ENCODE measurements around the gene KCNJ6.

DNA sequence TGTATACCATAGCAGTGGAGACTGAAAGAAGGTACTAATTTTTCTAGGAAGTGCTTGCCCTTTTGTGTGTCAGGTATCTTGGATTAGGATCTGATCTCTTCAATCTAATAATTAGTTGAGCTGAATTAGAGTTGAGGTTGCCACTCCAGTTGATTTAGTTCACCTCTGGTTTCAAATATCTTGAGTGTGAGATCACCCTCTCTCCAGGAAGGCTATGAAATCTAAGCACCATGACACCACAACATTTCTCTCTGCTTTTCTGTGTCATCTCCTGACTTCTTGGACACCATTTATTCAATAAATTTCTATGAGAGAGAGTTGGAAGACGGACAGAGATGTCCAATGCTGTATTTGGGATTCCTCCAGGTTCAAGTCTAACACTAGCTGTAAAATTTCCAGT, 336.9 kb downstream of the KCNJ6 start:
- no peak for TF ChIP-seq EZH2 (IDR thresholded peaks at IDR 0.05; ENCODE audit: borderline replicate concordance, low read depth, low read length, poor library complexity, severe bottlenecking)
- TF ChIP-seq, protein P1, sequence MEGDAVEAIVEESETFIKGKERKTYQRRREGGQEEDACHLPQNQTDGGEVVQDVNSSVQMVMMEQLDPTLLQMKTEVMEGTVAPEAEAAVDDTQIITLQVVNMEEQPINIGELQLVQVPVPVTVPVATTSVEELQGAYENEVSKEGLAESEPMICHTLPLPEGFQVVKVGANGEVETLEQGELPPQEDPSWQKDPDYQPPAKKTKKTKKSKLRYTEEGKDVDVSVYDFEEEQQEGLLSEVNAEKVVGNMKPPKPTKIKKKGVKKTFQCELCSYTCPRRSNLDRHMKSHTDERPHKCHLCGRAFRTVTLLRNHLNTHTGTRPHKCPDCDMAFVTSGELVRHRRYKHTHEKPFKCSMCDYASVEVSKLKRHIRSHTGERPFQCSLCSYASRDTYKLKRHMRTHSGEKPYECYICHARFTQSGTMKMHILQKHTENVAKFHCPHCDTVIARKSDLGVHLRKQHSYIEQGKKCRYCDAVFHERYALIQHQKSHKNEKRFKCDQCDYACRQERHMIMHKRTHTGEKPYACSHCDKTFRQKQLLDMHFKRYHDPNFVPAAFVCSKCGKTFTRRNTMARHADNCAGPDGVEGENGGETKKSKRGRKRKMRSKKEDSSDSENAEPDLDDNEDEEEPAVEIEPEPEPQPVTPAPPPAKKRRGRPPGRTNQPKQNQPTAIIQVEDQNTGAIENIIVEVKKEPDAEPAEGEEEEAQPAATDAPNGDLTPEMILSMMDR (conservative IDR thresholded peaks at IDR 0.05; ENCODE audit: low read depth, low read length), result no peak

All from A673 (cell line).